ENCODE measurements around the gene MKRN2. TPM values are rescaled to one million over a fixed set of nuclear protein-coding genes. Genes with fewer than 3 reads are reported as not detected.

Gene MKRN2
- total RNA-seq, 2 experiments from 2014 or later = 25.2 to 26.4 TPM

- DNase-seq (no peak), ATAC-seq (ENCODE audit: low read depth) (no peak)
- Mint-ChIP-seq H3K27me3 (no peaks in the 10 kb centered on the region), H3K27ac (no peak overlapping the region), H3K36me3 (peaks cover 18% of the 10 kb centered on the region), H3K4me3 (no peak overlapping the region), H3K9me3 (peaks cover 7% of the 10 kb centered on the region), H3K4me1 (peaks cover 32% of the 10 kb centered on the region)
- POLR2A ChIA-PET = no interaction called here
Measured at GRCh38 chr3:12561397-12561796, 4.5 kb downstream of the MKRN2 start.

GRCh38 chr3:12562451-12562850 lies 5.6 kb downstream of the MKRN2 start:
- H3K36me3 Mint-ChIP-seq = peaks cover 24% of the 10 kb centered on the region
- no peak overlapping the region for H3K27ac Mint-ChIP-seq
- ATAC-seq (ENCODE audit: low read depth) (no peak), DNase-seq (no peak)
- H3K27me3 Mint-ChIP-seq = no peaks in the 10 kb centered on the region
- no peak overlapping the region for H3K4me3 Mint-ChIP-seq
- peaks cover 32% of the 10 kb centered on the region for H3K4me1 Mint-ChIP-seq
- peaks cover 7% of the 10 kb centered on the region for H3K9me3 Mint-ChIP-seq
- POLR2A ChIA-PET = no interaction called here

GRCh38 chr3:12566976-12567375 lies 10.1 kb downstream of the MKRN2 start:
- POLR2A ChIA-PET = no interaction called here
- no peaks in the 10 kb centered on the region for H3K27me3 Mint-ChIP-seq
- H3K27ac Mint-ChIP-seq = no peak overlapping the region
- H3K9me3 Mint-ChIP-seq = peaks cover 7% of the 10 kb centered on the region
- DNase-seq (no peak), ATAC-seq (ENCODE audit: low read depth) (no peak)
- peaks cover 41% of the 10 kb centered on the region for H3K36me3 Mint-ChIP-seq
- no peak overlapping the region for H3K4me3 Mint-ChIP-seq
- H3K4me1 Mint-ChIP-seq = peaks cover 13% of the 10 kb centered on the region

GRCh38 chr3:12568747-12569146 lies 11.9 kb downstream of the MKRN2 start:
- Mint-ChIP-seq H3K4me3 (no peak overlapping the region), H3K4me1 (peaks cover 12% of the 10 kb centered on the region), H3K27me3 (no peaks in the 10 kb centered on the region), H3K27ac (no peak overlapping the region), H3K9me3 (peaks cover 7% of the 10 kb centered on the region), H3K36me3 (peaks cover 49% of the 10 kb centered on the region)
- POLR2A ChIA-PET = no interaction called here
- ATAC-seq (ENCODE audit: low read depth) = no peak
- no peak for DNase-seq

GRCh38 chr3:12569836-12570235 lies 12.9 kb downstream of the MKRN2 start:
- peaks cover 10% of the 10 kb centered on the region for H3K4me1 Mint-ChIP-seq
- H3K4me3 Mint-ChIP-seq = no peak overlapping the region
- DNase-seq (no peak), ATAC-seq (ENCODE audit: low read depth) (no peak)
- POLR2A ChIA-PET = no interaction called here
- peaks cover 45% of the 10 kb centered on the region for H3K36me3 Mint-ChIP-seq
- peaks cover 7% of the 10 kb centered on the region for H3K9me3 Mint-ChIP-seq
- no peaks in the 10 kb centered on the region for H3K27me3 Mint-ChIP-seq
- H3K27ac Mint-ChIP-seq = no peak overlapping the region

GRCh38 chr3:12571986-12572385 lies 15.1 kb downstream of the MKRN2 start:
- no peaks in the 10 kb centered on the region for H3K27me3 Mint-ChIP-seq
- ATAC-seq (ENCODE audit: low read depth) = no peak
- H3K36me3 Mint-ChIP-seq = peaks cover 41% of the 10 kb centered on the region
- DNase-seq = no peak
- H3K4me1 Mint-ChIP-seq = peaks cover 2% of the 10 kb centered on the region
- H3K27ac Mint-ChIP-seq = no peak overlapping the region
- POLR2A ChIA-PET = no interaction called here
- H3K4me3 Mint-ChIP-seq = no peak overlapping the region
- no peaks in the 10 kb centered on the region for H3K9me3 Mint-ChIP-seq

GRCh38 chr3:12574131-12574530 lies 17.2 kb downstream of the MKRN2 start:
- DNase-seq = no peak
- H3K27ac Mint-ChIP-seq = peak overlapping the region; percentile 43
- H3K9me3 Mint-ChIP-seq = no peaks in the 10 kb centered on the region
- POLR2A ChIA-PET = no interaction called here
- H3K36me3 Mint-ChIP-seq = peaks cover 41% of the 10 kb centered on the region
- no peak for ATAC-seq (ENCODE audit: low read depth)
- no peaks in the 10 kb centered on the region for H3K4me1 Mint-ChIP-seq
- no peak overlapping the region for H3K4me3 Mint-ChIP-seq
- no peaks in the 10 kb centered on the region for H3K27me3 Mint-ChIP-seq

- Mint-ChIP-seq H3K4me3 (no peak overlapping the region), H3K4me1 (no peaks in the 10 kb centered on the region), H3K27me3 (no peaks in the 10 kb centered on the region), H3K9me3 (no peaks in the 10 kb centered on the region), H3K27ac (no peak overlapping the region), H3K36me3 (peaks cover 41% of the 10 kb centered on the region)
- ATAC-seq (ENCODE audit: low read depth) = no peak
- POLR2A ChIA-PET = no interaction called here
- DNase-seq = no peak
Measured at GRCh38 chr3:12574661-12575060, 17.8 kb downstream of the MKRN2 start.

- no peaks in the 10 kb centered on the region for H3K4me1 Mint-ChIP-seq
- H3K36me3 Mint-ChIP-seq = peaks cover 37% of the 10 kb centered on the region
- no peak for ATAC-seq (ENCODE audit: low read depth)
- H3K9me3 Mint-ChIP-seq = no peaks in the 10 kb centered on the region
- H3K27ac Mint-ChIP-seq = no peak overlapping the region
- no peaks in the 10 kb centered on the region for H3K27me3 Mint-ChIP-seq
- POLR2A ChIA-PET = no interaction called here
- DNase-seq = no peak
- H3K4me3 Mint-ChIP-seq = no peak overlapping the region
Measured at GRCh38 chr3:12577379-12577778, 20.5 kb downstream of the MKRN2 start.

GRCh38 chr3:12578742-12579141 lies 21.9 kb downstream of the MKRN2 start:
- Mint-ChIP-seq H3K9me3 (no peaks in the 10 kb centered on the region), H3K27me3 (no peaks in the 10 kb centered on the region), H3K27ac (no peak overlapping the region), H3K4me1 (no peaks in the 10 kb centered on the region), H3K36me3 (peaks cover 33% of the 10 kb centered on the region), H3K4me3 (no peak overlapping the region)
- POLR2A ChIA-PET = no interaction called here
- no peak for ATAC-seq (ENCODE audit: low read depth)
- DNase-seq = no peak

GRCh38 chr3:12579456-12579855 lies 22.6 kb downstream of the MKRN2 start:
- POLR2A ChIA-PET = no interaction called here
- Mint-ChIP-seq H3K4me3 (no peak overlapping the region), H3K9me3 (no peaks in the 10 kb centered on the region), H3K27me3 (no peaks in the 10 kb centered on the region), H3K4me1 (no peaks in the 10 kb centered on the region), H3K27ac (peak overlapping the region; percentile 5), H3K36me3 (peaks cover 33% of the 10 kb centered on the region)
- ATAC-seq (ENCODE audit: low read depth) = no peak
- no peak for DNase-seq

- H3K27ac Mint-ChIP-seq = peak overlapping the region; percentile 5
- H3K27me3 Mint-ChIP-seq = no peaks in the 10 kb centered on the region
- DNase-seq (no peak), ATAC-seq (ENCODE audit: low read depth) (no peak)
- POLR2A ChIA-PET = no interaction called here
- H3K4me1 Mint-ChIP-seq = no peaks in the 10 kb centered on the region
- H3K4me3 Mint-ChIP-seq = no peak overlapping the region
- no peaks in the 10 kb centered on the region for H3K9me3 Mint-ChIP-seq
- H3K36me3 Mint-ChIP-seq = peaks cover 37% of the 10 kb centered on the region
Measured at GRCh38 chr3:12579905-12580304, 23.0 kb downstream of the MKRN2 start.

GRCh38 chr3:12582730-12583129 lies 25.8 kb downstream of the MKRN2 start:
- POLR2A ChIA-PET = no interaction called here
- H3K36me3 Mint-ChIP-seq = peaks cover 24% of the 10 kb centered on the region
- no peaks in the 10 kb centered on the region for H3K9me3 Mint-ChIP-seq
- no peak overlapping the region for H3K4me3 Mint-ChIP-seq
- ATAC-seq (ENCODE audit: low read depth) = no peak
- no peaks in the 10 kb centered on the region for H3K4me1 Mint-ChIP-seq
- no peaks in the 10 kb centered on the region for H3K27me3 Mint-ChIP-seq
- no peak overlapping the region for H3K27ac Mint-ChIP-seq
- no peak for DNase-seq

- H3K4me3 Mint-ChIP-seq = no peak overlapping the region
- no peak for DNase-seq
- H3K27ac Mint-ChIP-seq = no peak overlapping the region
- no peaks in the 10 kb centered on the region for H3K4me1 Mint-ChIP-seq
- H3K9me3 Mint-ChIP-seq = no peaks in the 10 kb centered on the region
- no peaks in the 10 kb centered on the region for H3K27me3 Mint-ChIP-seq
- peaks cover 24% of the 10 kb centered on the region for H3K36me3 Mint-ChIP-seq
- no peak for ATAC-seq (ENCODE audit: low read depth)
- POLR2A ChIA-PET = no interaction called here
Measured at GRCh38 chr3:12583280-12583679, 26.4 kb downstream of the MKRN2 start.

- no peaks in the 10 kb centered on the region for H3K4me1 Mint-ChIP-seq
- DNase-seq (no peak), ATAC-seq (ENCODE audit: low read depth) (no peak)
- H3K27ac Mint-ChIP-seq = no peak overlapping the region
- no peaks in the 10 kb centered on the region for H3K27me3 Mint-ChIP-seq
- no peak overlapping the region for H3K4me3 Mint-ChIP-seq
- H3K9me3 Mint-ChIP-seq = no peaks in the 10 kb centered on the region
- POLR2A ChIA-PET = no interaction called here
- H3K36me3 Mint-ChIP-seq = peaks cover 27% of the 10 kb centered on the region
Measured at GRCh38 chr3:12584083-12584482, 27.2 kb downstream of the MKRN2 start.

Measured in activated naive CD8-positive, alpha-beta T cell treated with anti-CD3 and anti-CD28 coated beads, Interleukin-2, amount 10 ng/mL, durations not matched to agents 7 days and 5 days (primary cell).